HCT116 (cell line): Measurements from ENCODE around the gene OR51B5. TPM values are rescaled to one million over a fixed set of nuclear protein-coding genes. Genes with fewer than 3 reads are reported as not detected.
"Not testable (repeated sequence)": the region's sequence is repeated elsewhere in the genome, so short reads cannot be mapped to it uniquely, and the experiment has no call there.

ENCODE experiments used
- ATAC-seq: fragments of 200-7000 bp; cut with Tn5 transposase; 2 replicates; pipeline ENCODE4 v1.9.1; 2020; ENCODE audit warnings: mild to moderate bottlenecking, moderate library complexity
- BruUV-seq: library from RNA; stranded (reverse); fragments of 400-500 nt; replicated peaks from 2 replicates; lab custom pipeline; 2021; lab: Mats Ljungman, UMichigan
- CTCF ChIA-PET: fragments of 300-600 bp; sonication (Branson Sonifier 250); formaldehyde crosslinking; loops from one replicate; lab custom pipeline; 2021; ENCODE audit warnings: antibody characterized with exemption; lab: Charles Lee
- POLR2A ChIA-PET: fragments of 300-600, 350-600 bp; sonication (Branson Sonifier 250); formaldehyde crosslinking; loops from one replicate; lab custom pipeline; 2021; ENCODE audit warnings: antibody characterized with exemption; lab: Charles Lee
- RAD21 ChIA-PET, 2 experiments: fragments of 300-600 bp; sonication (Branson Sonifier 250); formaldehyde crosslinking; loops; one replicate each; lab custom pipeline; 2023; ENCODE audit warnings: low total read pairs in 2 of 2; ENCODE audit not compliant: uncharacterized antibody in 2 of 2, unreplicated experiment in 2 of 2, low non-redundant PET in 1 of 2; lab: Charles Lee
- DNase-seq: peaks from one replicate; pipeline ENCODE4 v3.0.0-alpha.2; 2010; ENCODE audit warnings: low read depth, low spot score
- H2AFZ ChIP-seq: fragments of 200-600 bp; shearing (Covaris generic), sonication (generic); 2 replicates; pipeline ENCODE4 v1.6.1; 2017; ENCODE audit warnings: low read depth, mixed run types, mixed read lengths, antibody characterized with exemption, low read length; ENCODE audit not compliant: poor library complexity, severe bottlenecking
- H3K27ac ChIP-seq: 2 replicates; pipeline ENCODE4 v1.5.1; 2012; ENCODE audit warnings: low read depth, low read length
- H3K27me3 ChIP-seq: fragments of 200-600 bp; sonication (generic); 2 replicates; pipeline ENCODE4 v1.6.1; 2016; ENCODE audit warnings: mixed run types, low read length, mixed read lengths; ENCODE audit not compliant: insufficient read depth
- H3K36me3 ChIP-seq, 2 experiments: fragments of 200-500 bp in 1 of 2; fragments of 200-600 bp in 1 of 2; sonication (Bioruptor generic) in 1 of 2; sonication (generic) in 1 of 2; 2 replicates each; pipeline versions ENCODE4 v1.5.1 to v1.6.1; 2014 to 2016; ENCODE audit warnings: low read length in 2 of 2, inconsistent platforms in 1 of 2, mixed read lengths in 1 of 2, mixed run types in 1 of 2; ENCODE audit not compliant: insufficient read depth in 2 of 2, control insufficient read depth in 1 of 2
- H3K4me1 ChIP-seq, 2 experiments: fragments of 200-600 bp in 1 of 2; sonication (generic) in 1 of 2; 2 replicates each; pipeline versions ENCODE4 v1.5.1 to v1.6.1; 2012 to 2017; ENCODE audit warnings: low read length in 2 of 2, inconsistent platforms in 1 of 2, mild to moderate bottlenecking in 1 of 2, mixed read lengths in 1 of 2, mixed run types in 1 of 2, moderate library complexity in 1 of 2; ENCODE audit not compliant: insufficient read depth in 2 of 2, control insufficient read depth in 1 of 2
- H3K4me2 ChIP-seq: fragments of 200-600 bp; sonication (generic); 2 replicates; pipeline ENCODE4 v1.6.1; 2017; ENCODE audit warnings: mixed run types, low read length, mixed read lengths
- H3K4me3 ChIP-seq, 2 experiments: fragments of 200-600 bp in 1 of 2; sonication (generic) in 1 of 2; replicated peaks in 1 of 2; 2 replicates each; pipeline ENCODE4 v1.5.1; 2011 to 2016; ENCODE audit warnings: low read length in 2 of 2, control low read depth in 1 of 2, low read depth in 1 of 2, mild to moderate bottlenecking in 1 of 2, mixed read lengths in 1 of 2, mixed run types in 1 of 2
- H3K79me2 ChIP-seq: fragments of 200-600 bp; sonication (generic); 2 replicates; pipeline ENCODE4 v1.6.1; 2017; ENCODE audit warnings: mild to moderate bottlenecking, mixed run types, low read length, moderate library complexity, mixed read lengths; ENCODE audit not compliant: insufficient read depth
- H3K9ac ChIP-seq: fragments of 200-600 bp; sonication (generic); 2 replicates; pipeline ENCODE4 v1.6.1; 2016; ENCODE audit warnings: low read length, mixed read lengths
- H3K9me2 ChIP-seq: fragments of 200-600 bp; sonication (generic), shearing (Covaris generic); 2 replicates; pipeline ENCODE4 v1.6.1; 2017; ENCODE audit warnings: mixed run types, mild to moderate bottlenecking, moderate library complexity; ENCODE audit not compliant: insufficient read depth
- H3K9me3 ChIP-seq, 2 experiments: fragments of 200-500 bp in 1 of 2; fragments of 200-600 bp in 1 of 2; sonication (Bioruptor generic) in 1 of 2; sonication (generic) in 1 of 2; 2 replicates each; pipeline ENCODE4 v1.6.1; 2014 to 2017; ENCODE audit warnings: low read length in 2 of 2, mixed read lengths in 2 of 2, inconsistent platforms in 1 of 2, low read depth in 1 of 2, mild to moderate bottlenecking in 1 of 2, mixed run types in 1 of 2, moderate library complexity in 1 of 2; ENCODE audit not compliant: control insufficient read depth in 1 of 2, insufficient read depth in 1 of 2
- H4K20me1 ChIP-seq: fragments of 200-600 bp; sonication (generic), shearing (Covaris generic); 2 replicates; pipeline ENCODE4 v1.6.1; 2017; ENCODE audit warnings: mixed run types, mild to moderate bottlenecking, moderate library complexity; ENCODE audit not compliant: insufficient read depth
- ELF1 ChIP-seq: IDR thresholded peaks from 2 replicates; pipeline ENCODE4 v1.6.1; 2012; ENCODE audit warnings: low read depth, borderline replicate concordance
- EZH2phosphoT487 ChIP-seq: fragments of 200-600 bp; IDR thresholded peaks from 2 replicates; pipeline ENCODE4 v1.6.1; 2018; ENCODE audit warnings: antibody characterized with exemption, borderline replicate concordance
- JUND ChIP-seq: IDR thresholded peaks from 2 replicates; pipeline ENCODE4 v1.6.1; 2012
- SIN3A ChIP-seq: IDR thresholded peaks from 2 replicates; pipeline ENCODE4 v1.6.1; 2012; ENCODE audit warnings: low read depth
- ZNF274 ChIP-seq: fragments of 200-500 bp; sonication (Bioruptor generic); IDR thresholded peaks from 2 replicates; pipeline ENCODE4 v1.6.1; 2014; ENCODE audit warnings: mild to moderate bottlenecking, low read depth, low read length, inconsistent platforms
- intact Hi-C: fragments of 100-400 bp; cut with micrococcal nuclease; formaldehyde crosslinking; loops from 2 replicates; pipeline ENCODE4 v1.10.0; 2022
- total RNA-seq: library from RNA; stranded (reverse); gene quantifications from one replicate; pipeline ENCODE4 v1.2.1, GENCODE V29; 2021; ENCODE audit not compliant: unreplicated experiment
- TF ChIP-seq, protein P1 (sequence below), 3 experiments: fragments of 200-600 bp in 1 of 3; sonication (generic) in 1 of 3; IDR thresholded peaks in 2 of 3; conservative IDR thresholded peaks in 1 of 3; 2 replicates each; pipeline ENCODE4 v1.5.1; 2012 to 2017; ENCODE audit warnings: low read depth in 2 of 3, low read length in 2 of 3, antibody characterized with exemption in 1 of 3, borderline replicate concordance in 1 of 3, control low read depth in 1 of 3, mild to moderate bottlenecking in 1 of 3, mixed read lengths in 1 of 3, mixed run types in 1 of 3, moderate library complexity in 1 of 3; ENCODE audit not compliant: insufficient read depth in 1 of 3
- TF ChIP-seq, protein P2 (sequence below): IDR thresholded peaks from 2 replicates; pipeline ENCODE4 v1.6.1; 2011; ENCODE audit warnings: mild to moderate bottlenecking, low read length, moderate library complexity; ENCODE audit not compliant: insufficient replicate concordance; ENCODE audit errors: extremely low read depth

OR51B5 gene
- total RNA-seq, 1 experiment from 2014 or later = 140 TPM

DNA sequence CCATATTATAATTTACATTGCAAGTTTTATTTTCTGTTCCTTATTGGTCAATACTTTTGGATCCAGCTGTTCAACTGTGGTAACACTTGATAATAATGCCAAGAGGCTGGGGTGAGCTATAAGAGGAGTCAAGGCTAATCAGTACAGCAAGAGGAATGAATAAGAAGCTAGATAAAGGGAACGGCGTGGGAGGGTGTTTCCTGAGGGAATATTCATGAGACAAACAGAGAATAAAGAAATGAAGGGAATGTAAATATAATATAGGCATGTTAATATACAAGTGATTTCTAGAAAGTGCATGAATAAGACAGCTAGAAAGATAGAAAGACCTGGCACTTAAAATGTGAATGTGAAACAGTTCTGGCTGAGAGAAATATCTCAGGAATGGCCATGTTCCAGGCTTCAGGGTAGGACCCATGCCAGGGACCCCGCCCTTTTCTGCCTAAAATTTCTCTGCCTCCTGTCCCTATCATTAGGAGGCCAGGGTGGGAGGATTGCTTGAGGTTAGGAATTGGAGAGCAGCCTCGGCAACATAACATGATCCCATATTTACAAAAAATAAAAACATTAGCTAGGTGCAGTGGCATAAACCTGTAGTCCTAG is 45.5 kb downstream of the OR51B5 start (continued):
- TF ChIP-seq, protein P1, sequence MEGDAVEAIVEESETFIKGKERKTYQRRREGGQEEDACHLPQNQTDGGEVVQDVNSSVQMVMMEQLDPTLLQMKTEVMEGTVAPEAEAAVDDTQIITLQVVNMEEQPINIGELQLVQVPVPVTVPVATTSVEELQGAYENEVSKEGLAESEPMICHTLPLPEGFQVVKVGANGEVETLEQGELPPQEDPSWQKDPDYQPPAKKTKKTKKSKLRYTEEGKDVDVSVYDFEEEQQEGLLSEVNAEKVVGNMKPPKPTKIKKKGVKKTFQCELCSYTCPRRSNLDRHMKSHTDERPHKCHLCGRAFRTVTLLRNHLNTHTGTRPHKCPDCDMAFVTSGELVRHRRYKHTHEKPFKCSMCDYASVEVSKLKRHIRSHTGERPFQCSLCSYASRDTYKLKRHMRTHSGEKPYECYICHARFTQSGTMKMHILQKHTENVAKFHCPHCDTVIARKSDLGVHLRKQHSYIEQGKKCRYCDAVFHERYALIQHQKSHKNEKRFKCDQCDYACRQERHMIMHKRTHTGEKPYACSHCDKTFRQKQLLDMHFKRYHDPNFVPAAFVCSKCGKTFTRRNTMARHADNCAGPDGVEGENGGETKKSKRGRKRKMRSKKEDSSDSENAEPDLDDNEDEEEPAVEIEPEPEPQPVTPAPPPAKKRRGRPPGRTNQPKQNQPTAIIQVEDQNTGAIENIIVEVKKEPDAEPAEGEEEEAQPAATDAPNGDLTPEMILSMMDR (IDR thresholded peaks at IDR 0.05 in 2 of 3, conservative IDR thresholded peaks at IDR 0.05 in 1 of 3; ENCODE audit: borderline replicate concordance in 1 of 3, insufficient read depth in 1 of 3, low read depth in 2 of 3, low read length in 2 of 3) = no peak

DNA sequence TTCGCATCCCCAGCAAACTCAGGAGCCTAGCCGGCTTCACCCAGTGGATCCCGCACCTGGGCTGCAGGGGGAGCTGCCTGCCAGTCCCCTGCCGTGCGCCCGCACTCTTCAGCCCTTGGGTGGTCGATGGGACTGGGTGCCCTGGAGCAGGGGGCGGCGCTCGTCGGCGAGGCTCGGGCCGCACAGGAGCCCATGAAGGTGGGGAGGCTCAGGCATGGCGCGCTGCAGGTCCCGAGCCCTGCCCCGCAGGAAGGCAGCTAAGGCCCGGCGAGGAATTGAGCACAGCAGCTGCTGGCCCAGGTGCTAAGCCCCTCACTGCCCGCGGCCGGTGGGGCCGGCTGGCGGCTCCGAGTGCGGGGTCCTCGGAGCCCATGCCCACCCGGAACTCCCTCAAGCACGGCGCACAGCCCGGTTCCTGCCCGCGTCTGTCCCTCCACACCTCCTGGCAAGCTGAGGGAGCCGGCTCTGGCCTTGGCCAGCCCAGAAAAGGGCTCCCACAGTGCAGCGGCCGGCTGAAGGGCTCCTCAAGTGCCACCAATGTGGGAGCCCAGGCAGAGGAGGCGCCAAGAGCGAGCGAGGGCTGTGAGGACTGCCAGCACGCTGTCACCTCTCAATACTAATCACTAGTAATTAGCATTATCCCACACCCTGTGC is 48.9 kb downstream of the OR51B5 start:
- ATAC-seq, BruUV-seq, H3K4me3 ChIP-seq, H3K4me2 ChIP-seq, RAD21 ChIA-PET, H3K27ac ChIP-seq, POLR2A ChIA-PET, CTCF ChIA-PET, H3K27me3 ChIP-seq, H3K9me3 ChIP-seq, H2AFZ ChIP-seq, H3K79me2 ChIP-seq, H3K4me1 ChIP-seq, H4K20me1 ChIP-seq, H3K9me2 ChIP-seq, DNase-seq, H3K36me3 ChIP-seq, H3K9ac ChIP-seq: not testable (repeated sequence)
- intact Hi-C loops = loop anchor here (5.0 kb wide), 3 partner anchors 172 to 667 kb away; partner anchors contain the start of gene OR52N2

DNA sequence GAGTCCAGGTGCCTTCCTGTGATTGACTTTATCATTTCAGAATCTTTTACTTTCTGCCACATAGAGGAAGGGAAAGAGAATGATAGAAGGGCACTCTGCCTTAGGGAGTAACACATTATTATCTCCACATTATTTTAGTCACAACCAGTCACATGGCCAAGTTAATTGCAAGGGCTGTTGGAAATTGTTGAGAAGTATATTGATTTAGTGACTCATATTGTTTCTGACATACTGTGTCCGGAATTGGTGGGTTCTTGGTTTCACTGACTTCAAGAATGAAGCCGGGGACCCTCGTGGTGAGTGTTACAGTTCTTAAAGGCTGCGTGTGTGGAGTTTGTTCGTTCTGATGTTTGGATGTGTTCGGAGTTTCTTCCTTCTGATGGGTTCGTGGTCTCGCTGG is 50.3 kb downstream of the OR51B5 start:
- ATAC-seq (no peak), DNase-seq (no peak)
- peaks cover 0 to 5% of the 10 kb centered on the region in 2 experiments; a peak in 1 of 4 replicates for H3K4me1 ChIP-seq
- intact Hi-C loops = loop anchor here (5.0 kb wide), 3 partner anchors 171 to 666 kb away; partner anchors contain the start of gene OR52N2
- no peak overlapping the region for H2AFZ ChIP-seq
- H4K20me1 ChIP-seq = no peaks in the 10 kb centered on the region; the same call in 1 of the 2 replicates
- ChIA-PET POLR2A (no interaction called here), CTCF (no interaction called here), RAD21 (no interaction called here)
- no peaks in the 10 kb centered on the region for H3K9me2 ChIP-seq
- H3K27me3 ChIP-seq = no peaks in the 10 kb centered on the region
- no TSS peak for BruUV-seq
- no peaks in the 10 kb centered on the region for H3K9me3 ChIP-seq
- H3K36me3 ChIP-seq = peaks cover 0 to 3% of the 10 kb centered on the region in 2 experiments; a peak in 1 of 4 replicates
- no peak overlapping the region for H3K9ac ChIP-seq
- H3K27ac ChIP-seq = no peak overlapping the region
- no peak overlapping the region for H3K4me3 ChIP-seq
- no peak overlapping the region for H3K4me2 ChIP-seq
- no peaks in the 10 kb centered on the region for H3K79me2 ChIP-seq
- TF ChIP-seq ZNF274 (no peak), ELF1 (no peak), SIN3A (no peak), JUND (no peak), EZH2phosphoT487 (no peak)
- TF ChIP-seq, protein P2, sequence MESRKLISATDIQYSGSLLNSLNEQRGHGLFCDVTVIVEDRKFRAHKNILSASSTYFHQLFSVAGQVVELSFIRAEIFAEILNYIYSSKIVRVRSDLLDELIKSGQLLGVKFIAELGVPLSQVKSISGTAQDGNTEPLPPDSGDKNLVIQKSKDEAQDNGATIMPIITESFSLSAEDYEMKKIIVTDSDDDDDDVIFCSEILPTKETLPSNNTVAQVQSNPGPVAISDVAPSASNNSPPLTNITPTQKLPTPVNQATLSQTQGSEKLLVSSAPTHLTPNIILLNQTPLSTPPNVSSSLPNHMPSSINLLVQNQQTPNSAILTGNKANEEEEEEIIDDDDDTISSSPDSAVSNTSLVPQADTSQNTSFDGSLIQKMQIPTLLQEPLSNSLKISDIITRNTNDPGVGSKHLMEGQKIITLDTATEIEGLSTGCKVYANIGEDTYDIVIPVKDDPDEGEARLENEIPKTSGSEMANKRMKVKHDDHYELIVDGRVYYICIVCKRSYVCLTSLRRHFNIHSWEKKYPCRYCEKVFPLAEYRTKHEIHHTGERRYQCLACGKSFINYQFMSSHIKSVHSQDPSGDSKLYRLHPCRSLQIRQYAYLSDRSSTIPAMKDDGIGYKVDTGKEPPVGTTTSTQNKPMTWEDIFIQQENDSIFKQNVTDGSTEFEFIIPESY = no peak
